ENCODE measurements around the gene AP4B1.

Gene AP4B1

GRCh38 chr1:113901191-113901590 is 3.4 kb downstream of the AP4B1 start:
- Histone ChIP-seq H3K4me1 (ENCODE audit: insufficient read depth, low read length) (peaks cover 7% of the 10 kb centered on the region), H2AFZ (ENCODE audit: low read depth, low read length) (no peak overlapping the region), H3K4me3 (ENCODE audit: low read length) (no peak overlapping the region), H3K9me3 (ENCODE audit: low read length) (no peaks in the 10 kb centered on the region), H3K36me3 (ENCODE audit: insufficient read depth, low read length) (peaks cover 36% of the 10 kb centered on the region), H3K27me3 (ENCODE audit: insufficient read depth, low read length) (no peaks in the 10 kb centered on the region)

GRCh38 chr1:113899111-113899510 is 5.5 kb downstream of the AP4B1 start:
- H3K9me3 ChIP-seq (ENCODE audit: low read length): no peaks in the 10 kb centered on the region
- no peaks in the 10 kb centered on the region for H3K27me3 ChIP-seq (ENCODE audit: insufficient read depth, low read length)
- no peak overlapping the region for H2AFZ ChIP-seq (ENCODE audit: low read depth, low read length)
- H3K4me3 ChIP-seq (ENCODE audit: low read length): no peak overlapping the region
- H3K36me3 ChIP-seq (ENCODE audit: insufficient read depth, low read length): peaks cover 42% of the 10 kb centered on the region
- H3K4me1 ChIP-seq (ENCODE audit: insufficient read depth, low read length): peaks cover 3% of the 10 kb centered on the region

GRCh38 chr1:113898241-113898814 is 6.3 kb downstream of the AP4B1 start:
- Histone ChIP-seq H3K4me3 (ENCODE audit: low read length) (no peak overlapping the region), H3K4me1 (ENCODE audit: insufficient read depth, low read length) (no peaks in the 10 kb centered on the region), H3K27me3 (ENCODE audit: insufficient read depth, low read length) (no peaks in the 10 kb centered on the region), H2AFZ (ENCODE audit: low read depth, low read length) (no peak overlapping the region), H3K36me3 (ENCODE audit: insufficient read depth, low read length) (peaks cover 42% of the 10 kb centered on the region), H3K9me3 (ENCODE audit: low read length) (no peaks in the 10 kb centered on the region)

GRCh38 chr1:113895961-113896360 is 8.6 kb downstream of the AP4B1 start:
- Histone ChIP-seq H3K9me3 (ENCODE audit: low read length) (no peaks in the 10 kb centered on the region), H2AFZ (ENCODE audit: low read depth, low read length) (no peak overlapping the region), H3K4me1 (ENCODE audit: insufficient read depth, low read length) (no peaks in the 10 kb centered on the region), H3K4me3 (ENCODE audit: low read length) (no peak overlapping the region), H3K36me3 (ENCODE audit: insufficient read depth, low read length) (peaks cover 34% of the 10 kb centered on the region), H3K27me3 (ENCODE audit: insufficient read depth, low read length) (no peaks in the 10 kb centered on the region)

GRCh38 chr1:113895098-113895497 is 9.5 kb downstream of the AP4B1 start:
- H3K4me3 ChIP-seq (ENCODE audit: low read length): no peak overlapping the region
- peaks cover 32% of the 10 kb centered on the region for H3K36me3 ChIP-seq (ENCODE audit: insufficient read depth, low read length)
- no peaks in the 10 kb centered on the region for H3K4me1 ChIP-seq (ENCODE audit: insufficient read depth, low read length)
- no peak overlapping the region for H2AFZ ChIP-seq (ENCODE audit: low read depth, low read length)
- H3K27me3 ChIP-seq (ENCODE audit: insufficient read depth, low read length): no peaks in the 10 kb centered on the region
- no peaks in the 10 kb centered on the region for H3K9me3 ChIP-seq (ENCODE audit: low read length)

GRCh38 chr1:113893267-113893666 is 11.3 kb downstream of the AP4B1 start:
- no peaks in the 10 kb centered on the region for H3K9me3 ChIP-seq (ENCODE audit: low read length)
- H3K4me1 ChIP-seq (ENCODE audit: insufficient read depth, low read length): no peaks in the 10 kb centered on the region
- no peak overlapping the region for H2AFZ ChIP-seq (ENCODE audit: low read depth, low read length)
- no peak overlapping the region for H3K4me3 ChIP-seq (ENCODE audit: low read length)
- H3K36me3 ChIP-seq (ENCODE audit: insufficient read depth, low read length): peaks cover 18% of the 10 kb centered on the region
- no peaks in the 10 kb centered on the region for H3K27me3 ChIP-seq (ENCODE audit: insufficient read depth, low read length)

GRCh38 chr1:113891631-113892220 is 12.9 kb downstream of the AP4B1 start:
- Histone ChIP-seq H3K9me3 (ENCODE audit: low read length) (no peaks in the 10 kb centered on the region), H3K4me3 (ENCODE audit: low read length) (no peak overlapping the region), H3K36me3 (ENCODE audit: insufficient read depth, low read length) (peaks cover 7% of the 10 kb centered on the region), H3K27me3 (ENCODE audit: insufficient read depth, low read length) (no peaks in the 10 kb centered on the region), H2AFZ (ENCODE audit: low read depth, low read length) (no peak overlapping the region), H3K4me1 (ENCODE audit: insufficient read depth, low read length) (no peaks in the 10 kb centered on the region)

- no peaks in the 10 kb centered on the region for H3K27me3 ChIP-seq (ENCODE audit: insufficient read depth, low read length)
- H3K4me1 ChIP-seq (ENCODE audit: insufficient read depth, low read length): no peaks in the 10 kb centered on the region
- H3K4me3 ChIP-seq (ENCODE audit: low read length): no peak overlapping the region
- peaks cover 3% of the 10 kb centered on the region for H3K36me3 ChIP-seq (ENCODE audit: insufficient read depth, low read length)
- no peak overlapping the region for H2AFZ ChIP-seq (ENCODE audit: low read depth, low read length)
- H3K9me3 ChIP-seq (ENCODE audit: low read length): no peaks in the 10 kb centered on the region
Observed at GRCh38 chr1:113890816-113891215, 13.8 kb downstream of the AP4B1 start.

GRCh38 chr1:113887402-113888175 is 17.0 kb downstream of the AP4B1 start, which contains the start of gene BCL2L15:
TSS of gene BCL2L15 (minus strand) at chr1:113887581. CDS start at chr1:113887375, 206 bp downstream.
- no peaks in the 10 kb centered on the region for H3K27me3 ChIP-seq (ENCODE audit: insufficient read depth, low read length)
- no peaks in the 10 kb centered on the region for H3K36me3 ChIP-seq (ENCODE audit: insufficient read depth, low read length)
- no peak within 1 kb of the TSS for H3K4me3 ChIP-seq (ENCODE audit: low read length)
- no peak within 1 kb of the TSS for H2AFZ ChIP-seq (ENCODE audit: low read depth, low read length)
- H3K4me1 ChIP-seq (ENCODE audit: insufficient read depth, low read length): no peaks in the 10 kb centered on the region
- no peaks in the 10 kb centered on the region for H3K9me3 ChIP-seq (ENCODE audit: low read length)

GRCh38 chr1:113886417-113887401 is 17.9 kb downstream of the AP4B1 start:
- Histone ChIP-seq H3K36me3 (ENCODE audit: insufficient read depth, low read length) (no peaks in the 10 kb centered on the region), H3K4me1 (ENCODE audit: insufficient read depth, low read length) (no peaks in the 10 kb centered on the region), H3K9me3 (ENCODE audit: low read length) (no peaks in the 10 kb centered on the region), H2AFZ (ENCODE audit: low read depth, low read length) (no peak overlapping the region), H3K4me3 (ENCODE audit: low read length) (no peak overlapping the region), H3K27me3 (ENCODE audit: insufficient read depth, low read length) (no peaks in the 10 kb centered on the region)

GRCh38 chr1:113881661-113882060 is 22.9 kb downstream of the AP4B1 start:
- peaks cover 3% of the 10 kb centered on the region for H3K9me3 ChIP-seq (ENCODE audit: low read length)
- no peaks in the 10 kb centered on the region for H3K4me1 ChIP-seq (ENCODE audit: insufficient read depth, low read length)
- no peaks in the 10 kb centered on the region for H3K36me3 ChIP-seq (ENCODE audit: insufficient read depth, low read length)
- H2AFZ ChIP-seq (ENCODE audit: low read depth, low read length): no peak overlapping the region
- no peaks in the 10 kb centered on the region for H3K27me3 ChIP-seq (ENCODE audit: insufficient read depth, low read length)
- H3K4me3 ChIP-seq (ENCODE audit: low read length): no peak overlapping the region

GRCh38 chr1:113879739-113880038 is 24.9 kb downstream of the AP4B1 start:
- H3K36me3 ChIP-seq (ENCODE audit: insufficient read depth, low read length): no peaks in the 10 kb centered on the region

GRCh38 chr1:113876176-113876575 is 28.4 kb downstream of the AP4B1 start:
- Histone ChIP-seq H3K9me3 (ENCODE audit: low read length) (peaks cover 3% of the 10 kb centered on the region), H3K4me1 (ENCODE audit: insufficient read depth, low read length) (no peaks in the 10 kb centered on the region), H3K27me3 (ENCODE audit: insufficient read depth, low read length) (peaks cover 6% of the 10 kb centered on the region), H3K36me3 (ENCODE audit: insufficient read depth, low read length) (no peaks in the 10 kb centered on the region), H2AFZ (ENCODE audit: low read depth, low read length) (no peak overlapping the region), H3K4me3 (ENCODE audit: low read length) (no peak overlapping the region)

More at GRCh38 chr1:113879739-113880038, 24.9 kb downstream of the AP4B1 start:
- Histone ChIP-seq H3K4me3 (ENCODE audit: low read length) (no peak overlapping the region), H2AFZ (ENCODE audit: low read depth, low read length) (no peak overlapping the region), H3K9me3 (ENCODE audit: low read length) (peaks cover 3% of the 10 kb centered on the region), H3K4me1 (ENCODE audit: insufficient read depth, low read length) (no peaks in the 10 kb centered on the region), H3K27me3 (ENCODE audit: insufficient read depth, low read length) (no peaks in the 10 kb centered on the region)

All from neuron (in vitro differentiated cells).